GM21825 (cell line): Measurements from ENCODE around the gene MEPCE.

Experiments
- ATAC-seq: cut with Tn5 transposase; IDR thresholded peaks from one replicate; pipeline ENCODE4 v1.9.1; 2021; ENCODE audit warnings: mild to moderate bottlenecking, moderate library complexity; ENCODE audit not compliant: unreplicated experiment

MEPCE gene

DNA sequence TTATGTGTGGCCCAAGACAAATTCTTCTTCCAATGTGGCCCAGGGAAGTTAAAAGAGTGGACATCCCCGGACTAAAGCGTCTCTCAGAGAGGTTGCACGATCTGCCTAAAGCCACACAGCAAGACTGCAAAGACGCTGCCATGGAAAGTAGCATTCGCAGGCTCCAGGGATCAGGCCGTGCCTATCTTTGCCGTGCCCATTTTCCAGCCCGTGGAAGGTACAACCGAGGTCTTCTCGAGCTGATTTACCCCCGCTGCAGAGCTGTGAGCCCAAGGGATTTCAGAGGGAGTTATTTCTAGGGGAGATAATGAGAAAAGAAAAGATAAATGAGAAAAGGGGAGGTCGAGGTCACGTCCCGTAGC lies 53.1 kb downstream of the MEPCE start:
- no peak for ATAC-seq

DNA sequence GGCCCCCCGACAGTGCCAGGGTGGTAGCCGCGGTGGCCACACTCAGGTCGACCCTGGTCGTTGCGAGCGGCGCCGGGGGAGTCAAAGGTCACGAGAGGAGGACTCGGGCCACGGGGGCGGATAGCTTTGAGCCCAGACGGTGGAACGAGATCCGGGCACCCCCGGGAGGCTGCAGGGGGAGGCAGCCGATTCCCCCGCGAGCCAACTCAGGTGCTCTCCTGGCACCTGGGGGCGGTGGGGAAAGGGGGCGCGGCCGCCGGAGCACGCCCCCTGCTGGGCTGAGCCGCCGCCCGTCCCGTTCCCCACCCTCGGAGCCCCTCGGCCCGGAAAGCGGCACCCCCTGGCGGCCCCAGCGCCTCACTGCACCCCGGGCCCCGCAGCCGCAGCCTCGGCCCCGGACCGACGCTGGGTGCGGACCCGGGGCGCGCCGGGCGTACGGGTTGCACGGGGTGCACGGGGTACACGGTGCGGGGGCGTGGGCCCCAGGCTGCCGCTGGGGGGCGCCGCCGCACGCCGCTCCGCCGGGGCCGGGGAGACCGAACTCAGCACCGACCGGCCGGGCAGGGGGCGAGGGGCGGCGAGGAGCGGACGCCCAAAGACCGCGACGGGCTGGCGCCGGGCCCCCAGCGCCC lies 53.6 kb downstream of the MEPCE start:
- no peak for ATAC-seq
